ENCODE results near the gene AOPEP.

Gene AOPEP

DNA sequence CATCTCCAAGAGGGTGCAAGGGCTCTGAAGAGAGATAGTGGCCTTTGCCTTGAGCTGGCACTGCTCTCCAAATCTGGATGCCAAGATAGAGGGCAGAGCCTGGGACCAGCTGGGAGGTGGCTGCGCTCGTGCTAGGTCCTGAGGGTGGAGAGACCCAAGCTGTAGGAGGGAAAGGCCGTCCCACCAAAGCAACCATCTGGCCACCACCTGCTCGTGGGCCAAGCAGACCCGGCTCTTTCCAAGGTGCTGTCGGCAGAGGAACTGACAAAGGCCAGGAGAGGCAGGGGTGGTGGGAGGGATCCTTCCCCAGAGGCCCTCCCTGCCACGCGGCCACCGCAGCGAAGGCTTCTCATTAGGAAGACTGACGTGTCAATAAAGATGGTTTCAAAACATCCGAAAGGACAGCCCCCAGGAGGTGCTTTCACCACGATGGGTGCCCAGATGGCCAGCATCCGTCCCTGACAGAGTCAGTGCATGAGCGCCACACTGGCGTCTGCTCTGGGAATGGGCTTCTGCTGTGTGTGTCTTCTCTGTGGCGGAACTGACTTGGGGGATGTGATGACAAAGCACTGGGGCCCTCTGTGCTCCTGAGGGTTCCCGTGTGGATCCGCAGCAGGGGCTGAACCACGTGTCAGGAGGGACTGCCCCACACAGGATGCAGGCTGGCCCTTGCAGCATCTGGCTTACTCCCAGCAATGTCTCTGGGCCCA lies 377.5 kb downstream of the AOPEP start:
- CTCF ChIA-PET: no interaction called here
- 86% methylated on average over 19 of the region's 20 CpGs for WGBS (ENCODE audit: insufficient coverage)
- no peaks in the 10 kb centered on the region for H3K4me1 ChIP-seq (ENCODE audit: control extremely low read depth in 1 of 4, control insufficient read depth in 4 of 4, insufficient read depth in 4 of 4, low read length in 3 of 4)

GRCh38 chr9:95104581-95104960 lies 378.1 kb downstream of the AOPEP start:
- H3K27me3 ChIP-seq (replicated peaks in 2 of 5; ENCODE audit: control insufficient read depth in 4 of 5, insufficient read depth in 5 of 5, low read length in 4 of 5): no peaks in the 10 kb centered on the region
- no peak overlapping the region for H3K27ac ChIP-seq (ENCODE audit: insufficient read depth in 1 of 2, low read depth in 1 of 2, low read length in 2 of 2, poor library complexity in 1 of 2, severe bottlenecking in 2 of 2)
- H3K36me3 ChIP-seq (ENCODE audit: control insufficient read depth in 4 of 4, insufficient read depth in 4 of 4, low read length in 3 of 4): peaks cover 0 to 11% (median 6%) of the 10 kb centered on the region in 4 experiments
- no peak overlapping the region for H3K4me3 ChIP-seq (ENCODE audit: control insufficient read depth in 1 of 7, extremely low read depth in 1 of 7, insufficient read depth in 4 of 7, low read depth in 2 of 7, low read length in 6 of 7)
- H3K9me3 ChIP-seq (ENCODE audit: control extremely low read depth in 1 of 5, control insufficient read depth in 4 of 5, insufficient read depth in 2 of 5, low read depth in 1 of 5, low read length in 4 of 5): no peaks in the 10 kb centered on the region
- H3K4me1 ChIP-seq (ENCODE audit: control extremely low read depth in 1 of 4, control insufficient read depth in 4 of 4, insufficient read depth in 4 of 4, low read length in 3 of 4): no peaks in the 10 kb centered on the region
- POLR2A ChIA-PET: no interaction called here
- CTCF ChIA-PET: no interaction called here
- 100% methylated on average over 6 of the region's 8 CpGs for WGBS (ENCODE audit: insufficient coverage)
- no peak for DNase-seq

More for the DNA sequence above, 377.5 kb downstream of the AOPEP start:
- H3K27me3 ChIP-seq (replicated peaks in 2 of 5; ENCODE audit: control insufficient read depth in 4 of 5, insufficient read depth in 5 of 5, low read length in 4 of 5): no peaks in the 10 kb centered on the region
- H3K9me3 ChIP-seq (ENCODE audit: control extremely low read depth in 1 of 5, control insufficient read depth in 4 of 5, insufficient read depth in 2 of 5, low read depth in 1 of 5, low read length in 4 of 5): no peaks in the 10 kb centered on the region
- peaks cover 0 to 11% (median 6%) of the 10 kb centered on the region in 4 experiments for H3K36me3 ChIP-seq (ENCODE audit: control insufficient read depth in 4 of 4, insufficient read depth in 4 of 4, low read length in 3 of 4)
- DNase-seq: no peak
- H3K4me3 ChIP-seq (ENCODE audit: control insufficient read depth in 1 of 7, extremely low read depth in 1 of 7, insufficient read depth in 4 of 7, low read depth in 2 of 7, low read length in 6 of 7): no peak overlapping the region
- H3K27ac ChIP-seq (ENCODE audit: insufficient read depth in 1 of 2, low read depth in 1 of 2, low read length in 2 of 2, poor library complexity in 1 of 2, severe bottlenecking in 2 of 2): no peak overlapping the region
- POLR2A ChIA-PET: no interaction called here

GRCh38 chr9:95104980-95105379 lies 378.5 kb downstream of the AOPEP start:
- ChIA-PET POLR2A (no interaction called here), CTCF (no interaction called here)
- H3K9me3 ChIP-seq (ENCODE audit: control extremely low read depth in 1 of 5, control insufficient read depth in 4 of 5, insufficient read depth in 2 of 5, low read depth in 1 of 5, low read length in 4 of 5): no peaks in the 10 kb centered on the region
- no peaks in the 10 kb centered on the region for H3K27me3 ChIP-seq (replicated peaks in 2 of 5; ENCODE audit: control insufficient read depth in 4 of 5, insufficient read depth in 5 of 5, low read length in 4 of 5)
- no peak for DNase-seq
- 94% methylated on average over 7 of the region's 12 CpGs for WGBS (ENCODE audit: insufficient coverage)
- H3K4me1 ChIP-seq (ENCODE audit: control extremely low read depth in 1 of 4, control insufficient read depth in 4 of 4, insufficient read depth in 4 of 4, low read length in 3 of 4): no peaks in the 10 kb centered on the region
- no peak overlapping the region for H3K4me3 ChIP-seq (ENCODE audit: control insufficient read depth in 1 of 7, extremely low read depth in 1 of 7, insufficient read depth in 4 of 7, low read depth in 2 of 7, low read length in 6 of 7)
- peaks cover 0 to 11% (median 6%) of the 10 kb centered on the region in 4 experiments for H3K36me3 ChIP-seq (ENCODE audit: control insufficient read depth in 4 of 4, insufficient read depth in 4 of 4, low read length in 3 of 4)
- no peak overlapping the region for H3K27ac ChIP-seq (ENCODE audit: insufficient read depth in 1 of 2, low read depth in 1 of 2, low read length in 2 of 2, poor library complexity in 1 of 2, severe bottlenecking in 2 of 2)

DNA sequence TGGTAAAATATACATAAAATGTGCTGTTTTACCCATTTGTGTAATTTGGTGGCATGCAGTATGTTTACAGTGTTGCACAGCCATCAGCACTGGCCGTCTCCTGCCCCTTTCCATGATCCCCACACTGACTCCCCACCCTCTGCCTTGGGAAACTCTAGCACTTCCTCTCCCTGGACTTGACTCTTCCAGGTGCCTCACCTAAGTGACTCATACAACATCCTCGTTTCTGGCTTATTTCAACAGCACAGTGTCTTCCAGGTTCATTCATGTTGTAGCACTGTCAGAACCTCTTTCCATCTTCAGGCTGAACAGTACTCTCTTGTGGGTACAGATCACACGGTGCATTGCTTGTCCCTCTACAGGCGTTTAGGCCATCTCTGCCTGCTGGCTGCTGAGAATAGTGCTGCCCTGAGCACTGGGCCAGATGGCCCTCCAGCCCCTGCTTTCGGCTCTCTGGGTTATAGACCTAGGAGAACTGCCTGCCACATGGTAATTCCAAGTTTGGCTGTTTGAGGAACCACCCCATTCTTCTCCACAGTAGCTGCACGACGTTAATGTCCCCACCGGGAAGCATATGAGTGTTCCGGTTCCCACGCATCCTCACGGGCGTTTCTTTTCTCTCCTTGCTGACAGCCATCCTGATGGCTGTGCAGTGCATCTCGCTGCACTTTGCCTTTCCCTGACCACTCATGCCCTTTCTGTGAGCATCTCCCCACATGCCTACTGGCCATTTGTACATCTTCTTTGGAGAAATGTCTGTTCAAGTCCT lies 379.2 kb downstream of the AOPEP start:
- Histone ChIP-seq H3K4me1 (ENCODE audit: control extremely low read depth in 1 of 4, control insufficient read depth in 4 of 4, insufficient read depth in 4 of 4, low read length in 3 of 4) (no peaks in the 10 kb centered on the region), H3K27ac (ENCODE audit: insufficient read depth in 1 of 2, low read depth in 1 of 2, low read length in 2 of 2, poor library complexity in 1 of 2, severe bottlenecking in 2 of 2) (no peak overlapping the region), H3K4me3 (ENCODE audit: control insufficient read depth in 1 of 7, extremely low read depth in 1 of 7, insufficient read depth in 4 of 7, low read depth in 2 of 7, low read length in 6 of 7) (no peak overlapping the region), H3K9me3 (ENCODE audit: control extremely low read depth in 1 of 5, control insufficient read depth in 4 of 5, insufficient read depth in 2 of 5, low read depth in 1 of 5, low read length in 4 of 5) (no peaks in the 10 kb centered on the region), H3K27me3 (replicated peaks in 2 of 5; ENCODE audit: control insufficient read depth in 4 of 5, insufficient read depth in 5 of 5, low read length in 4 of 5) (no peaks in the 10 kb centered on the region), H3K36me3 (ENCODE audit: control insufficient read depth in 4 of 4, insufficient read depth in 4 of 4, low read length in 3 of 4) (peaks cover 0 to 11% (median 6%) of the 10 kb centered on the region in 4 experiments)
- WGBS (ENCODE audit: insufficient coverage): 97% methylated on average over 12 of the region's 13 CpGs
- no peak for DNase-seq
- ChIA-PET POLR2A (no interaction called here), CTCF (no interaction called here)

DNA sequence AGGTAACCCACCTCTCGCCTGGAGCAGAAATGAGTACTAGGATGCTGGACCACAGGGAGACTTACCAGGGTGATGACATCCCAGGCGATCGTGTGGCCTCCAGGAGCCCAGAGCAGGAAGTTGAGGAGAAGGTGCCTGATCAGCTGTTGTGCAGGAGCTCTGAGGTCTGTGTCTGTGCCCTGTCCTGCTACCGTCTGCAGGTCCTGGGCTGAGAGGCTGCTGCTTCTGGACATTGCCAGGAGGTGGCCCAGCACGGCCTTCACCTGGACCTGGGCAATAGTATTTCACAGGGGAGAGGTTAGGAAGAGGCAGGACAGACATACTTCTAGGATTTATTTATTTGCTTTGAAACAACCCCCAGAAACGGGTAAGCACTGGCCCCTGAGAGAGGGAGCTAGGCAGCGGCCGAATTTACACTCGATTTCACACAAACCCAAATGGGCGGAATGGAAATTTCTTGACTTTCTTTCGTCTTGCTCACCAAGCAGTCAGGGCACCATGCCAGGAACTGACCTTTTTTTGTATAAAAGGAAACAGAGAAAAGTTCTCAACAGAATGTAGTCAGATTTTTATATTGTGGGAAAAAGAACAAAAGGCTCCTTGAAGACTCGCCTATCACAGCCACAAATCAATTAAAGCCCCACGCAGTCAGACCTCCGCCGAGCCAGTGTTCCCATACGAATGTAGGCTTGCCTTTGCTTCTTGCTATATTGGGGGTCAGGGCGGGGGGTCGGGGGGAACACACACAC lies 380.7 kb downstream of the AOPEP start:
- Histone ChIP-seq H3K27me3 (replicated peaks in 2 of 5; ENCODE audit: control insufficient read depth in 4 of 5, insufficient read depth in 5 of 5, low read length in 4 of 5) (no peaks in the 10 kb centered on the region), H3K36me3 (ENCODE audit: control insufficient read depth in 4 of 4, insufficient read depth in 4 of 4, low read length in 3 of 4) (peaks cover 0 to 18% (median 7%) of the 10 kb centered on the region in 4 experiments), H3K4me3 (ENCODE audit: control insufficient read depth in 1 of 7, extremely low read depth in 1 of 7, insufficient read depth in 4 of 7, low read depth in 2 of 7, low read length in 6 of 7) (no peak overlapping the region), H3K27ac (ENCODE audit: insufficient read depth in 1 of 2, low read depth in 1 of 2, low read length in 2 of 2, poor library complexity in 1 of 2, severe bottlenecking in 2 of 2) (no peak overlapping the region), H3K9me3 (ENCODE audit: control extremely low read depth in 1 of 5, control insufficient read depth in 4 of 5, insufficient read depth in 2 of 5, low read depth in 1 of 5, low read length in 4 of 5) (no peaks in the 10 kb centered on the region), H3K4me1 (ENCODE audit: control extremely low read depth in 1 of 4, control insufficient read depth in 4 of 4, insufficient read depth in 4 of 4, low read length in 3 of 4) (no peaks in the 10 kb centered on the region)
- ChIA-PET CTCF (interaction anchor here (0.6 kb wide), 1 partner anchor 1231 kb away, joined by 3 read pairs; no protein-coding TSS in a partner anchor), POLR2A (no interaction called here)
- no peak for DNase-seq
- WGBS (ENCODE audit: insufficient coverage): 95% methylated on average over 9 of the region's 18 CpGs

- Histone ChIP-seq H3K27me3 (replicated peaks in 2 of 5; ENCODE audit: control insufficient read depth in 4 of 5, insufficient read depth in 5 of 5, low read length in 4 of 5) (no peaks in the 10 kb centered on the region), H3K9me3 (ENCODE audit: control extremely low read depth in 1 of 5, control insufficient read depth in 4 of 5, insufficient read depth in 2 of 5, low read depth in 1 of 5, low read length in 4 of 5) (no peaks in the 10 kb centered on the region), H3K36me3 (ENCODE audit: control insufficient read depth in 4 of 4, insufficient read depth in 4 of 4, low read length in 3 of 4) (peaks cover 0 to 20% (median 9%) of the 10 kb centered on the region in 4 experiments), H3K4me3 (ENCODE audit: control insufficient read depth in 1 of 7, extremely low read depth in 1 of 7, insufficient read depth in 4 of 7, low read depth in 2 of 7, low read length in 6 of 7) (no peak overlapping the region), H3K27ac (ENCODE audit: insufficient read depth in 1 of 2, low read depth in 1 of 2, low read length in 2 of 2, poor library complexity in 1 of 2, severe bottlenecking in 2 of 2) (no peak overlapping the region), H3K4me1 (ENCODE audit: control extremely low read depth in 1 of 4, control insufficient read depth in 4 of 4, insufficient read depth in 4 of 4, low read length in 3 of 4) (no peaks in the 10 kb centered on the region)
- WGBS (ENCODE audit: insufficient coverage): 97% methylated on average over 12 of the region's 14 CpGs
- CTCF ChIA-PET: no interaction called here
- POLR2A ChIA-PET: no interaction called here
- no peak for DNase-seq
These were observed 381.5 kb downstream of the AOPEP start for GRCh38 chr9:95107976-95108375.

DNA sequence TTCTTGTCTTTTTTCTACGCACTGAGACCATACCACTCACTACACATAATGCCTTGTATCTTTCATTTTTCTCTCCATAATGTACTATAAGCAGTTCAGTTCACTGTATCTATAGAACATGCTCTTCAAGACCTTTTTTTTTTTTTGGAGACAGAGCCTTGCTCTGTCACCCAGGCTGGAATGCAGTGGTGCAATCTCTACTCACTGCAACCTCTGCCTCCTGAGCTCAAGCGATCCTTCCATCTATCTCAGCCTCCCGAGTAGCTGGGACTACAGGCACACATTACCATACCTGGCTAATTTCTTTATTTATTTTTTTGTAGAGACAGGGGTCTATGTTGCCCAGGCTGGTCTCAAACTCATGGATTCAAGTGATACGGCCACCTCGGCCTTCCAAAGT lies 382.3 kb downstream of the AOPEP start:
- Histone ChIP-seq H3K4me1 (ENCODE audit: control extremely low read depth in 1 of 4, control insufficient read depth in 4 of 4, insufficient read depth in 4 of 4, low read length in 3 of 4) (no peaks in the 10 kb centered on the region), H3K27me3 (replicated peaks in 2 of 5; ENCODE audit: control insufficient read depth in 4 of 5, insufficient read depth in 5 of 5, low read length in 4 of 5) (no peaks in the 10 kb centered on the region), H3K36me3 (ENCODE audit: control insufficient read depth in 4 of 4, insufficient read depth in 4 of 4, low read length in 3 of 4) (peaks cover 0 to 20% (median 10%) of the 10 kb centered on the region in 4 experiments), H3K9me3 (ENCODE audit: control extremely low read depth in 1 of 5, control insufficient read depth in 4 of 5, insufficient read depth in 2 of 5, low read depth in 1 of 5, low read length in 4 of 5) (no peaks in the 10 kb centered on the region), H3K4me3 (ENCODE audit: control insufficient read depth in 1 of 7, extremely low read depth in 1 of 7, insufficient read depth in 4 of 7, low read depth in 2 of 7, low read length in 6 of 7) (no peak overlapping the region), H3K27ac (ENCODE audit: insufficient read depth in 1 of 2, low read depth in 1 of 2, low read length in 2 of 2, poor library complexity in 1 of 2, severe bottlenecking in 2 of 2) (no peak overlapping the region)
- ChIA-PET POLR2A (no interaction called here), CTCF (no interaction called here)
- DNase-seq: no peak
- WGBS (ENCODE audit: insufficient coverage): 100% methylated on average over 3 of the region's 5 CpGs
